Fibroblast of pulmonary artery (primary cell): ENCODE results near the gene IPPK.
"Not testable (repeated sequence)": the region's sequence is repeated elsewhere in the genome, so short reads cannot be mapped to it uniquely, and the experiment has no call there.

Source experiments
- DNase-seq: peaks from one replicate; pipeline ENCODE4 v3.0.0-alpha.2; 2010; ENCODE audit warnings: low read depth
- H3K4me3 ChIP-seq: replicated peaks from 2 replicates; pipeline ENCODE4 v1.5.1; 2011; ENCODE audit warnings: low read depth, mild to moderate bottlenecking, control low read depth, low read length, moderate library complexity
- TF ChIP-seq, protein P1 (sequence below): IDR thresholded peaks from 2 replicates; pipeline ENCODE4 v1.5.1; 2011; ENCODE audit warnings: mild to moderate bottlenecking, control low read depth, low read length, inconsistent platforms; ENCODE audit errors: missing control alignments

The IPPK gene

DNA sequence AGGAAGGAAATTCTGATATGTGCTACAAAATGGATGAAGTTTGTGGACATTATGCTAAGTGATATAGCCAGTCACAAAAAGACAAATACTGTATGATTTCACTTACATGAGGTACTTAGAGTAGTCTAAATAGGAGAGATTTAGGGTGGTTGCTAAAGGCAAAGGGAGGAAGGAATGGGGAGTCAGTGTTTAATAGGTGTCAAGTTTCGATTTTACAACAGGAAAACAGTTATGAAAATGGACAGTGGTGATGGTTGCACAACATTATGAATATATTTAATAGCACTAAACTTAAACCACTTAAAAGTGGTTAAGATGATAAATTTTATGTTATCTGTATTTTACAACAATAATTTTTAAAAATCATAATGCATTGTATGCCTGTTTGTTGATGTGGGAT is 93.8 kb downstream of the IPPK start:
- no peak for DNase-seq
- TF ChIP-seq, protein P1, sequence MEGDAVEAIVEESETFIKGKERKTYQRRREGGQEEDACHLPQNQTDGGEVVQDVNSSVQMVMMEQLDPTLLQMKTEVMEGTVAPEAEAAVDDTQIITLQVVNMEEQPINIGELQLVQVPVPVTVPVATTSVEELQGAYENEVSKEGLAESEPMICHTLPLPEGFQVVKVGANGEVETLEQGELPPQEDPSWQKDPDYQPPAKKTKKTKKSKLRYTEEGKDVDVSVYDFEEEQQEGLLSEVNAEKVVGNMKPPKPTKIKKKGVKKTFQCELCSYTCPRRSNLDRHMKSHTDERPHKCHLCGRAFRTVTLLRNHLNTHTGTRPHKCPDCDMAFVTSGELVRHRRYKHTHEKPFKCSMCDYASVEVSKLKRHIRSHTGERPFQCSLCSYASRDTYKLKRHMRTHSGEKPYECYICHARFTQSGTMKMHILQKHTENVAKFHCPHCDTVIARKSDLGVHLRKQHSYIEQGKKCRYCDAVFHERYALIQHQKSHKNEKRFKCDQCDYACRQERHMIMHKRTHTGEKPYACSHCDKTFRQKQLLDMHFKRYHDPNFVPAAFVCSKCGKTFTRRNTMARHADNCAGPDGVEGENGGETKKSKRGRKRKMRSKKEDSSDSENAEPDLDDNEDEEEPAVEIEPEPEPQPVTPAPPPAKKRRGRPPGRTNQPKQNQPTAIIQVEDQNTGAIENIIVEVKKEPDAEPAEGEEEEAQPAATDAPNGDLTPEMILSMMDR: no peak
- H3K4me3 ChIP-seq: no peak overlapping the region

DNA sequence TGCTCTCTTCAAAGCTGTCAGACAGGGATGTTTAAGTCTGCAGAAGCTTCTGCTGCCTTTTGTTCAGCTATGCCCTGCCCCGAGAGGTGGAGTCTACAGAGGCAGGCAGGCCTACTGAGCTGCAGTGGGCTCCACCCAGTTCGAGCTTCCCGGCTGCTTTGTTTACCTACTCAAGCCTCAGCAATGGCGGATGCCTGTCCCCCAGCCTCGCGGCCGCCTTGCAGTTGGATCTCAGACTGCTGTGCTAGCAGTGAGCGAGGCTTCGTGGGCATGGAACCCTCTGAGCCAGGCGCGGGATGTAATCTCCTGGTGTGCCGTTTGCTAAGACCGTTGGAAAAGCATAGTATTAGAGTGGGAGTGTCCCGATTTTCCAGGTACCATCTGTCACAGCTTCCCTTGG is 96.3 kb downstream of the IPPK start:
- not testable (repeated sequence) for DNase-seq, H3K4me3 ChIP-seq

DNA sequence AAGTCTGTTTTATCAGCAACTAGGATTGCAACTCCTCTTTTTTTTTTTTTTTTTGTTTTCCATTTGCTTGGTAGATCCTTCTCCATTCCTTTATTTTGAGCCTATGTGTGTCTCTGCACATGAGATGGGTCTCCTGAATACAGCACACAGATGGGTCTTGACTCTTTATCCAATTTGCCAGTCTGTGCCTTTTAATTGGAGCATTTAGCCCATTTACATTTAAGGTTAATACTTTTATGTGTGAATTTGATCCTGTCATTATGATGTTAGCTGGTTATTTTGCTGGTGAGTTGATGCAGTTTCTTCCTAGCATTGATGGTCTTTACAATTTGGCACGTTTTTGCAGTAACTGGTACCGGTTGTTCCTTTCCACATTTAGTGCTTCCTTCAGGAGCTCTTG is 98.1 kb downstream of the IPPK start:
- DNase-seq, H3K4me3 ChIP-seq: not testable (repeated sequence)

DNA sequence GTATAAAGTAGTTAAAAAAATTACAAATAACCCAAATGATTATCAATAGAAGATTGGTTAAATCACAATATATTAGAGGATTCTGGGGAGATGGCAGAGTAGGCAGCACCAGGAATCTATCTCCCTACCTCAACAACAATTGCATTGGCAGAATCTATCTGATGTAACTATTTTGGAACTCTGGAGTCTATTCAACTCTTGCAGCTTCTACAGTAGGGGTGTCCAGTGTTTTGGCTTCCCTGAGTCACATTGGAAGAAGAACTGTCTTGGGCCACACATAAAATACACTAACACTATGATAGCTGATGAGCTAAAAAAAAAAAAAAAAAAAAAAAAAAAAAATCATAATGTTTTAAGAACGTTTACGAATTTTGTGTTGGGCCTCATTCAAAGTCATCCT is 104.9 kb downstream of the IPPK start:
- TF ChIP-seq, protein P1: no peak
- DNase-seq: no peak
- no peak overlapping the region for H3K4me3 ChIP-seq

DNA sequence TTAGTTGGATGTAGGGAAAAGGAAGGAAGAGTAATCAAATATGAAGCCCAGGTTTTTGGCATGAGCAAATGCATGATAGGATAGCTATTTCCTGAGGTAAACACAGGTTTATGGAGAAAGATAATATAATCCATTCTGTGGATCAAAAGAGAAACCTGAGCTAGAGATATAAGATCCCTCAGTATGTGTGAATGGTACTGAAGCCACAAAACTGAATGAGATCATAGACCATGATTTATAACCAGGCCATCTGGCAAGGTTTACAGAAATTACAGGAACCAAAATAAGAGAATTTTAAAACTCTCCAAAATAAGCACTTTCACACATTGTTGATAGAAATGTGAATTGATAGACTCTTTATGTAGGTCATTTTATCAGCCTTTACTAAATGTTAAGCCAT is 105.4 kb downstream of the IPPK start:
- DNase-seq: no peak
- TF ChIP-seq, protein P1: no peak
- H3K4me3 ChIP-seq: no peak overlapping the region
